HG03159 (cell line): ENCODE measurements around the gene ARID1B.

ENCODE experiments used
- ATAC-seq: cut with Tn5 transposase; IDR thresholded peaks from one replicate; pipeline ENCODE4 v1.9.1; 2021; ENCODE audit warnings: mild to moderate bottlenecking, moderate library complexity; ENCODE audit not compliant: unreplicated experiment

The ARID1B gene

GRCh38 chr6:156773935-156774852 is 3.0 kb upstream of the ARID1B start:
- no peak for ATAC-seq

- no peak for ATAC-seq
These were observed 2.2 kb upstream of the ARID1B start for GRCh38 chr6:156774863-156775405.

- ATAC-seq: no peak
These were observed 1.5 kb upstream of the ARID1B start for GRCh38 chr6:156775717-156776116.

- ATAC-seq: no peak
These were observed 723 bp upstream of the ARID1B start for GRCh38 chr6:156776470-156776839.

GRCh38 chr6:156777577-156778453 is 637 bp downstream of the ARID1B start:
- ATAC-seq: peak; percentile 12

- ATAC-seq: no peak
These were observed 1.5 kb downstream of the ARID1B start for GRCh38 chr6:156778454-156779205.

- ATAC-seq: no peak
These were observed 2.3 kb downstream of the ARID1B start for GRCh38 chr6:156779206-156780094.

- peak; percentile 42 for ATAC-seq
These were observed 3.0 kb downstream of the ARID1B start for GRCh38 chr6:156780102-156780641.

- no peak for ATAC-seq
These were observed 4.0 kb downstream of the ARID1B start for GRCh38 chr6:156780962-156781853.

- no peak for ATAC-seq
These were observed 4.9 kb downstream of the ARID1B start for GRCh38 chr6:156781861-156782631.

GRCh38 chr6:156782691-156783320 is 5.6 kb downstream of the ARID1B start:
- no peak for ATAC-seq

- ATAC-seq: no peak
These were observed 6.8 kb downstream of the ARID1B start for GRCh38 chr6:156783958-156784357.

- no peak for ATAC-seq
These were observed 9.5 kb downstream of the ARID1B start for GRCh38 chr6:156786652-156787051.

- ATAC-seq: no peak
These were observed 10.7 kb downstream of the ARID1B start for GRCh38 chr6:156787569-156788492.

GRCh38 chr6:156789081-156789943 is 12.1 kb downstream of the ARID1B start:
- no peak for ATAC-seq
